Measurements from ENCODE around the gene NSMF.

NSMF gene

DNA sequence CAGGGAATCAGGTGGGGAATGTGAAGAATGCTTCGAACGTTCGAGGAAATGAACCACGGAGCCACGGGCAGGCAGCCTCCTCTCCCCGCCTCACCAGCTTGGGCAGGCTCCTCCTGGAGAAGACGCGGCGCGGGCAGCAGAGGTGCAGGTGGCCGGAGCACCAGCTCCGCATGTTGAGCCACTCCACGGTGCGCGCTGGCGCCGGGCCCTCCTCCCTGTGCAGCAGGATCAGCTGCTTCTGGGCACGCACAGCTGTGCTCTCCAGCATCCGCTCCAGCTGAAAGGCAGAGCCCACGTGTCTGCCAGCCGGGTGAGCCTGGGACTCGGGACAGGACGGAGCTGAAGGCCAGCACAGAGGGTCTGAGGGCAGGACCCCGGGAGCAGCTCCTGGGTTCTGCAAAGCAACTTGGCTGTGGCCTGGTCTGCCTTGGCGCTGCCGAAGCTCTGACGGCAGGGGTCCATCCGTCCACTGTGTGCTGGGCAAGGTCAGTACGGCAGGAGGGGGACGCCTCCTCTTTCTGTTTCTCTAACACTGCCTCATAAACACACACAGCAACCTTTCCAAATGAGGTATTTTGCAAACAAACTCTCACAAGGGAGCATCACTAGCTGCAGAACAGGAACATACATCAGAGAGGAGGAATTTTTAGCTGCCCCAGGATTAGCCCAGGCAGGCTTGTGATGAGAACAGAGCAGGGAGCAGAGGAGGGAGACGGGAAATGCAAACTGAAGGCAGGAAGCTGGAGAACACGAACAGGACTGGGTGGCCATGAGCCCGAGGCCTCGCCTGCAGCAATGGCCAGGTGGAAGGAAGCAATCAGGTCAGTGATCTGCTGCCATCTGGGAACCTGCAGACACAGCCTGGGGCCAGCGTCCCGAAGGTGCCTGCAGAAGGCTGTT, 20.1 kb upstream of the NSMF start:
- TF ChIP-seq, protein P1, sequence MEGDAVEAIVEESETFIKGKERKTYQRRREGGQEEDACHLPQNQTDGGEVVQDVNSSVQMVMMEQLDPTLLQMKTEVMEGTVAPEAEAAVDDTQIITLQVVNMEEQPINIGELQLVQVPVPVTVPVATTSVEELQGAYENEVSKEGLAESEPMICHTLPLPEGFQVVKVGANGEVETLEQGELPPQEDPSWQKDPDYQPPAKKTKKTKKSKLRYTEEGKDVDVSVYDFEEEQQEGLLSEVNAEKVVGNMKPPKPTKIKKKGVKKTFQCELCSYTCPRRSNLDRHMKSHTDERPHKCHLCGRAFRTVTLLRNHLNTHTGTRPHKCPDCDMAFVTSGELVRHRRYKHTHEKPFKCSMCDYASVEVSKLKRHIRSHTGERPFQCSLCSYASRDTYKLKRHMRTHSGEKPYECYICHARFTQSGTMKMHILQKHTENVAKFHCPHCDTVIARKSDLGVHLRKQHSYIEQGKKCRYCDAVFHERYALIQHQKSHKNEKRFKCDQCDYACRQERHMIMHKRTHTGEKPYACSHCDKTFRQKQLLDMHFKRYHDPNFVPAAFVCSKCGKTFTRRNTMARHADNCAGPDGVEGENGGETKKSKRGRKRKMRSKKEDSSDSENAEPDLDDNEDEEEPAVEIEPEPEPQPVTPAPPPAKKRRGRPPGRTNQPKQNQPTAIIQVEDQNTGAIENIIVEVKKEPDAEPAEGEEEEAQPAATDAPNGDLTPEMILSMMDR (IDR thresholded peaks at IDR 0.05; ENCODE audit: low read depth, low read length): no peak
- DNase-seq (ENCODE audit: extremely low read depth, low read depth): no peak

GRCh38 chr9:137478613-137478961, 19.5 kb upstream of the NSMF start:
- no peak for DNase-seq (ENCODE audit: extremely low read depth, low read depth)
- TF ChIP-seq, protein P1 (IDR thresholded peaks at IDR 0.05; ENCODE audit: low read depth, low read length): no peak

DNA sequence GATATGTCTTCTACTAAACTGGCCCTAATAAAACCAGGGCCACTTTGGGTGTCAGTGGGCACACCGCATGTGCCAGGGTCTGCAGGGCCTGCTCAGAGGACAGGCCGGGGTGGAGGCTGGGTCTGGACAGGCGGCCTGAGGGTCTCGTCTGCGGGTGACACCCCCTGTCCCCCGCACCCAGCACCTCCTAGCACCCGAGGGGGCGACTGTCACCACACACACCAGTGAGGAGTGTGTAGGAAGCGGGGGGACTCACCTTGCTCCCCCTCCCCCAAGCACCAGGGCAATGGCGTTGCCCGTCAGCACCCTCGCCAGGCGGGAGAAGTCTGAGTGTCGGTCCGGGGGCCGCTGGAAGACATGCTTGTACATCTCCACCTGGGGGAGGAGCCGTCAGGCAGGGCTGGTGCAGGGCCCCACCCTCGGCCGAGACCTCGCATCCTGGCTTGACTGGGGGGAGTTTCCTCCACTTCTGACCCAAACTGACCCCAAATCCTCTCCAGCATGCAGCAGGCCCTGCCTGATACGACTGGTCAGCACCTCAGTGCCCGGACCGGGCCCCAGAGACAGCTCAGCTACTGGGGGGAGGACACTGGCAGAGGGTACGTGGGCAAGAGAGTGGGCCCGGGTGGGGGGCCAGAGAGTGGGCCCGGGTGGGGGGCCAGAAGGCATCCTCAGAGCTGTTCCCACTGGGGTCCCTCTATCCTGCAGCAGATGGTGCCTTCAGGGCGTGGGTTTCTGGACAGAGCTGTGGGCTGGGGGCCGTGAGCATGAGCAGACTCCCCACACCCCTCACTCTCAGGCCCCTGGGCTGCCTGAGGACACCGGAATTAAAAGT, 18.9 kb upstream of the NSMF start:
- no peak for DNase-seq (ENCODE audit: extremely low read depth, low read depth)
- TF ChIP-seq, protein P1 (IDR thresholded peaks at IDR 0.05; ENCODE audit: low read depth, low read length): no peak

DNA sequence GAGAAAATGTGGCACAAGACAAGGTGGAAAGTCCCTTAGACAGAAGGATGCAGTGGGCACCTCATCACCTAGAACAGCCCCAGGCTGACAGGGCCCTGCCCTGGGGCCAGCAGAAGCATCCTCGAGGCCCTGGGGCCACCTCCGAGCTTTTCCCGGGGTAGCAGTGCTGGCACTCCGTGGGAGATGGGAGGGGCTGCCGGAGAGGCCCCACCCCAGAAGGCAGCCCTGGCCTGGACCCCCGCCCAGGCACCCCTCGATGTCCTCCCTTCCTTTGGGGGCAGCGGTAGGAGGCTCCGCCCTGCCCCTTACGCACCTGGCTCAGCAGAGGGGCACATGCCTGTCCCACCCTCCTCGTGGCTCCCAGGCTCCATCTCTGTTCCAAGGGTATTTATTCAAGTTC, 17.7 kb upstream of the NSMF start:
- TF ChIP-seq, protein P1 (IDR thresholded peaks at IDR 0.05; ENCODE audit: low read depth, low read length): no peak
- DNase-seq (ENCODE audit: extremely low read depth, low read depth): no peak

- no peak for DNase-seq (ENCODE audit: extremely low read depth, low read depth)
- TF ChIP-seq, protein P1 (IDR thresholded peaks at IDR 0.05; ENCODE audit: low read depth, low read length): no peak
These were observed 16.5 kb upstream of the NSMF start for GRCh38 chr9:137475666-137476065.

GRCh38 chr9:137474271-137474670, 15.1 kb upstream of the NSMF start:
- no peak for DNase-seq (ENCODE audit: extremely low read depth, low read depth)
- TF ChIP-seq, protein P1 (IDR thresholded peaks at IDR 0.05; ENCODE audit: low read depth, low read length): no peak

GRCh38 chr9:137470785-137471184, 11.7 kb upstream of the NSMF start:
- TF ChIP-seq, protein P1 (IDR thresholded peaks at IDR 0.05; ENCODE audit: low read depth, low read length): no peak
- no peak for DNase-seq (ENCODE audit: extremely low read depth, low read depth)

Data from AG09319 (cell line).